Liver (tissue), 9 donors: ENCODE data around the gene DCDC2B. TPM values are rescaled to one million over a fixed set of nuclear protein-coding genes. Genes with fewer than 3 reads are reported as not detected.

ENCODE experiments used
- DNase-seq: peaks from one replicate; pipeline ENCODE4 v3.0.0-alpha.2; 2017; ENCODE audit warnings: low spot score
- H3K27ac ChIP-seq, 2 donors: one replicate each; pipeline ENCODE4 v1.7.0; 2013; ENCODE audit warnings: inconsistent platforms in 2 of 2, low read length in 2 of 2, control low read depth in 1 of 2, low read depth in 1 of 2, mild to moderate bottlenecking in 1 of 2
- H3K27me3 ChIP-seq, 4 donors: one replicate each; pipeline versions ENCODE4 v1.6.1 to v1.7.0; 2013; ENCODE audit warnings: low read length in 3 of 4, inconsistent platforms in 1 of 4, mild to moderate bottlenecking in 1 of 4, moderate library complexity in 1 of 4; ENCODE audit not compliant: control insufficient read depth in 4 of 4, insufficient read depth in 4 of 4
- H3K36me3 ChIP-seq, 4 donors: one replicate each; pipeline versions ENCODE4 v1.6.1 to v1.7.0; 2013; ENCODE audit warnings: low read length in 3 of 4, mild to moderate bottlenecking in 3 of 4, low read depth in 1 of 4, moderate library complexity in 1 of 4; ENCODE audit not compliant: control insufficient read depth in 4 of 4, insufficient read depth in 3 of 4
- H3K4me1 ChIP-seq, 4 donors: one replicate each; pipeline versions ENCODE4 v1.6.1 to v1.7.0; 2013; ENCODE audit warnings: low read length in 3 of 4, mild to moderate bottlenecking in 3 of 4, moderate library complexity in 1 of 4; ENCODE audit not compliant: control insufficient read depth in 4 of 4, insufficient read depth in 4 of 4
- H3K4me3 ChIP-seq, 3 donors: one replicate each; pipeline versions ENCODE4 v1.6.1 to v1.7.0; 2013; ENCODE audit warnings: low read length in 3 of 3, control low read depth in 1 of 3, low read depth in 1 of 3, mild to moderate bottlenecking in 1 of 3
- H3K9ac ChIP-seq, 2 donors: one replicate each; pipeline ENCODE4 v1.7.0; 2013; ENCODE audit warnings: low read length in 2 of 2, mild to moderate bottlenecking in 2 of 2, moderate library complexity in 2 of 2, control low read depth in 1 of 2, low read depth in 1 of 2
- H3K9me3 ChIP-seq, 4 donors: one replicate each; pipeline versions ENCODE4 v1.6.1 to v1.7.0; 2013; ENCODE audit warnings: low read length in 3 of 4; ENCODE audit not compliant: control insufficient read depth in 4 of 4
- EGR1 ChIP-seq, 2 donors: IDR thresholded peaks; 2 replicates each; pipeline ENCODE4 v1.6.1; 2016 to 2018; ENCODE audit warnings: antibody characterized with exemption in 2 of 2, low read depth in 2 of 2
- FOXA2 ChIP-seq: IDR thresholded peaks from 2 replicates; pipeline ENCODE4 v1.6.1; 2016; ENCODE audit warnings: antibody characterized with exemption
- GABPA ChIP-seq, 2 donors: IDR thresholded peaks in 1 of 2; conservative IDR thresholded peaks in 1 of 2; 2 replicates each; pipeline ENCODE4 v1.6.1; 2016; ENCODE audit warnings: antibody characterized with exemption in 2 of 2, mild to moderate bottlenecking in 1 of 2, moderate library complexity in 1 of 2
- HNF4A ChIP-seq, 2 donors: conservative IDR thresholded peaks; 2 replicates each; pipeline ENCODE4 v1.6.1; 2016; ENCODE audit warnings: antibody characterized with exemption in 2 of 2, mild to moderate bottlenecking in 2 of 2
- HNF4G ChIP-seq: IDR thresholded peaks from 2 replicates; pipeline ENCODE4 v1.6.1; 2016; ENCODE audit warnings: antibody characterized with exemption
- JUND ChIP-seq, 2 donors: IDR thresholded peaks; 2 replicates each; pipeline ENCODE4 v1.6.1; 2016; ENCODE audit warnings: antibody characterized with exemption in 2 of 2
- NR2F2 ChIP-seq: IDR thresholded peaks from 2 replicates; pipeline ENCODE4 v1.6.1; 2016; ENCODE audit warnings: antibody characterized with exemption
- RAD21 ChIP-seq, 2 donors: IDR thresholded peaks; 2 replicates each; pipeline ENCODE4 v1.6.1; 2016; ENCODE audit warnings: antibody characterized with exemption in 2 of 2, mild to moderate bottlenecking in 2 of 2
- RXRA ChIP-seq, 2 donors: IDR thresholded peaks; 2 replicates each; pipeline ENCODE4 v1.6.1; 2017 to 2018; ENCODE audit warnings: antibody characterized with exemption in 2 of 2, mild to moderate bottlenecking in 1 of 2
- SP1 ChIP-seq: IDR thresholded peaks from 2 replicates; pipeline ENCODE4 v1.6.1; 2018; ENCODE audit warnings: antibody characterized with exemption, mild to moderate bottlenecking
- TAF1 ChIP-seq: conservative IDR thresholded peaks from 2 replicates; pipeline ENCODE4 v1.6.1; 2016; ENCODE audit warnings: antibody characterized with exemption, mild to moderate bottlenecking
- YY1 ChIP-seq: IDR thresholded peaks from 2 replicates; pipeline ENCODE4 v1.6.1; 2016; ENCODE audit warnings: antibody characterized with exemption, mild to moderate bottlenecking
- WGBS: extraction: QIAGEN DNeasy Blood & Tissue Kit; methylation state at CpG from one replicate; pipeline ENCODE4 v1.1.7; 2013; 5-methylcytosine and 5-hydroxymethylcytosine counted together
- polyA plus RNA-seq, 2 donors: library from polyadenylated mRNA; stranded (reverse) in 1 of 2; unstranded in 1 of 2; fragments of 200-250 nt in 1 of 2; fragments of >200 nt in 1 of 2; fragmentation: Nextera tagmentation in 1 of 2; extraction: Ambion mirVana in 1 of 2; gene quantifications; one replicate each; pipeline versions ENCODE4 v1.2.1 to v1.2.3, GENCODE V29; 2013 to 2015
- total RNA-seq, 2 donors: library from RNA; depleted of rRNA; stranded (reverse); fragments of >200 nt; gene quantifications; one replicate each; pipeline ENCODE4 v1.2.3, GENCODE V29; 2014
- TF ChIP-seq, protein P1 (sequence below): fragments of 150-350 bp; IDR thresholded peaks from 2 replicates; pipeline ENCODE4 v1.5.1; 2017; ENCODE audit warnings: improper control_type of control experiment, low read depth, low read length; ENCODE audit not compliant: missing input control
- TF ChIP-seq, protein P2 (sequence below): IDR thresholded peaks from 2 replicates; pipeline ENCODE4 v1.6.1; 2016; ENCODE audit warnings: antibody characterized with exemption, mild to moderate bottlenecking
- TF ChIP-seq, protein P3 (sequence below): IDR thresholded peaks from 2 replicates; pipeline ENCODE4 v1.6.1; 2016; ENCODE audit warnings: antibody characterized with exemption
- donor health status: healthy.
- donor health status: healthy.
- donor health status: healthy.
- donor health status: healthy.
- donor health status: healthy.

DCDC2B gene
- total and polyA plus RNA-seq, 4 donors: 0.08 TPM; not detected in 3

DNA sequence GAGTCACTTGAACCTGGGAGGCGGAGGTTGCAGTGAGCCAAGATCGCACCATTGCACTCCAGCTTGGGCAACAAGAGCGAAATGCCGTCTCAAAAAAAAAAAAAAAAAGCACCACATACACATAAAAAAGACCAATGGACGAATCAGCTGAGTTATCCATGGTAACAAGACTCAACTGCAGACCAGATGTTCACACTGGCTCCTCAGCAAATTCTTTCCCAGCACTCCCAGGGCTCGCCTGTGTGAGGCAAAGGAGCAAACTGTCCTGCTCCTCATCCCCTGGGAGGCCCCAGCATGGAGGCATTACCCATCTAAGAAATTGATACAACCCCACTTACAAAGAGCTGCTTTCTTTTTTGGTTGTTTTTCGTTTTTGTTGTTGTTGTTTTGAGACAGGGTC lies 10.1 kb downstream of the DCDC2B start:
- peaks cover 13 to 22% (median 17%) of the 10 kb centered on the region in 4 donors for H3K4me1 ChIP-seq
- WGBS: 96% methylated on average over 7 of the region's 7 CpGs
- peaks cover 0 to 13% (median 4%) of the 10 kb centered on the region in 4 donors for H3K36me3 ChIP-seq

DNA sequence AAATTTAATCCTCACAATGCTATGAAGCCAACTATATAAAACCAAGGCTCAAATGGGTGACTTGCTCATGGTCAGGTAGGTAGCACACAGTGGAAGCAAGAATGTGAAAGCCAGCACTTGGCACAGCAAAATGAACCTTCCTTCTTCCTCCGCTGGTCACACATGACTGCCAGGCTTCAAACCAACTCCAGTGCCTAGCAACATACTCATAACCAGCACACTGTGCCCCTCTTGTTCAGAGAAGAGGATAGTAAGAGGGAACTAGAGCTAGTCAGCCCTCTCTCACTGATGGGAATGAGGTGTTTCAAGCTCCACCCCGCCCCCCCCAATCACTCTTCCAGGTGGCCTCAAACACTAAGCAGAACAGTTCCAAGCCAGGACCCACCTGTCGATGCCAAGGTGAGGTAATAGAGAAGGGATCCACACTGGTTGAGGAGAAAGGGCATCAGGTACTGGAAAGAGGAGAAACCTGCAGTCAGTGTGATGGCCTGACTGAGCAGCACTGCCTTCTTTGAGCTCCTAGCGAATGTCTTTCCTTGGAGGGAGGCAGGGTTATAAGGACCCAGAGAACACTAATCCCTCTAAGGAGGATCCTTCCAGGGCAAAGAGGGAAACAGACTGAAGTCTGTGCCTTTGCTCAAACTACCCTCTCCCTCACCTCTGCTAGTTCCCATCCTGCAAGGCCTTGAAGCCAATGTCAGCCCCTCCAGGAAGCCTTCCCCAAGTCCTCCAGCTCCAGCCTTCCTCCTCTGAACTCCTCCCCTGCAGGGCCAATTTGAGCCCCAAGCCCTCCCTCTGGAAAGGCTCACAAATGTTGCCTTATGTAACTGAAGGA lies 12.1 kb downstream of the DCDC2B start:
- no peak overlapping the region for H3K27ac ChIP-seq
- peaks cover 13 to 26% (median 23%) of the 10 kb centered on the region in 4 donors for H3K4me1 ChIP-seq
- no peak for DNase-seq
- H3K36me3 ChIP-seq: peaks cover under 1 to 14% (median 5%) of the 10 kb centered on the region in 4 donors
- H3K27me3 ChIP-seq: no peaks in the 10 kb centered on the region
- H3K9ac ChIP-seq: peak overlapping the region; percentile 69 to 70
- TF ChIP-seq RAD21 (IDR thresholded peaks at IDR 0.05) (no peak), YY1 (no peak), RXRA (IDR thresholded peaks at IDR 0.05) (no peak), SP1 (no peak), HNF4A (conservative IDR thresholded peaks at IDR 0.05) (no peak), GABPA (IDR thresholded peaks at IDR 0.05 in 1 of 2, conservative IDR thresholded peaks at IDR 0.05 in 1 of 2) (no peak)
- TF ChIP-seq, protein P1, sequence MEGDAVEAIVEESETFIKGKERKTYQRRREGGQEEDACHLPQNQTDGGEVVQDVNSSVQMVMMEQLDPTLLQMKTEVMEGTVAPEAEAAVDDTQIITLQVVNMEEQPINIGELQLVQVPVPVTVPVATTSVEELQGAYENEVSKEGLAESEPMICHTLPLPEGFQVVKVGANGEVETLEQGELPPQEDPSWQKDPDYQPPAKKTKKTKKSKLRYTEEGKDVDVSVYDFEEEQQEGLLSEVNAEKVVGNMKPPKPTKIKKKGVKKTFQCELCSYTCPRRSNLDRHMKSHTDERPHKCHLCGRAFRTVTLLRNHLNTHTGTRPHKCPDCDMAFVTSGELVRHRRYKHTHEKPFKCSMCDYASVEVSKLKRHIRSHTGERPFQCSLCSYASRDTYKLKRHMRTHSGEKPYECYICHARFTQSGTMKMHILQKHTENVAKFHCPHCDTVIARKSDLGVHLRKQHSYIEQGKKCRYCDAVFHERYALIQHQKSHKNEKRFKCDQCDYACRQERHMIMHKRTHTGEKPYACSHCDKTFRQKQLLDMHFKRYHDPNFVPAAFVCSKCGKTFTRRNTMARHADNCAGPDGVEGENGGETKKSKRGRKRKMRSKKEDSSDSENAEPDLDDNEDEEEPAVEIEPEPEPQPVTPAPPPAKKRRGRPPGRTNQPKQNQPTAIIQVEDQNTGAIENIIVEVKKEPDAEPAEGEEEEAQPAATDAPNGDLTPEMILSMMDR: no peak
- H3K4me3 ChIP-seq: peak overlapping the region; percentile 85 to 94 (median 92)
- WGBS: 94% methylated on average over 4 of the region's 4 CpGs
- no peaks in the 10 kb centered on the region for H3K9me3 ChIP-seq

More for the DNA sequence above, 10.1 kb downstream of the DCDC2B start:
- no peak overlapping the region for H3K4me3 ChIP-seq
- no peak overlapping the region for H3K9ac ChIP-seq
- TF ChIP-seq JUND (IDR thresholded peaks at IDR 0.05) (no peak), HNF4G (no peak), RAD21 (IDR thresholded peaks at IDR 0.05) (no peak), EGR1 (IDR thresholded peaks at IDR 0.05; ENCODE audit: low read depth in 2 of 2) (no peak), TAF1 (no peak), FOXA2 (no peak), NR2F2 (no peak), GABPA (IDR thresholded peaks at IDR 0.05 in 1 of 2, conservative IDR thresholded peaks at IDR 0.05 in 1 of 2) (no peak), RXRA (IDR thresholded peaks at IDR 0.05) (no peak)
- TF ChIP-seq, protein P2, sequence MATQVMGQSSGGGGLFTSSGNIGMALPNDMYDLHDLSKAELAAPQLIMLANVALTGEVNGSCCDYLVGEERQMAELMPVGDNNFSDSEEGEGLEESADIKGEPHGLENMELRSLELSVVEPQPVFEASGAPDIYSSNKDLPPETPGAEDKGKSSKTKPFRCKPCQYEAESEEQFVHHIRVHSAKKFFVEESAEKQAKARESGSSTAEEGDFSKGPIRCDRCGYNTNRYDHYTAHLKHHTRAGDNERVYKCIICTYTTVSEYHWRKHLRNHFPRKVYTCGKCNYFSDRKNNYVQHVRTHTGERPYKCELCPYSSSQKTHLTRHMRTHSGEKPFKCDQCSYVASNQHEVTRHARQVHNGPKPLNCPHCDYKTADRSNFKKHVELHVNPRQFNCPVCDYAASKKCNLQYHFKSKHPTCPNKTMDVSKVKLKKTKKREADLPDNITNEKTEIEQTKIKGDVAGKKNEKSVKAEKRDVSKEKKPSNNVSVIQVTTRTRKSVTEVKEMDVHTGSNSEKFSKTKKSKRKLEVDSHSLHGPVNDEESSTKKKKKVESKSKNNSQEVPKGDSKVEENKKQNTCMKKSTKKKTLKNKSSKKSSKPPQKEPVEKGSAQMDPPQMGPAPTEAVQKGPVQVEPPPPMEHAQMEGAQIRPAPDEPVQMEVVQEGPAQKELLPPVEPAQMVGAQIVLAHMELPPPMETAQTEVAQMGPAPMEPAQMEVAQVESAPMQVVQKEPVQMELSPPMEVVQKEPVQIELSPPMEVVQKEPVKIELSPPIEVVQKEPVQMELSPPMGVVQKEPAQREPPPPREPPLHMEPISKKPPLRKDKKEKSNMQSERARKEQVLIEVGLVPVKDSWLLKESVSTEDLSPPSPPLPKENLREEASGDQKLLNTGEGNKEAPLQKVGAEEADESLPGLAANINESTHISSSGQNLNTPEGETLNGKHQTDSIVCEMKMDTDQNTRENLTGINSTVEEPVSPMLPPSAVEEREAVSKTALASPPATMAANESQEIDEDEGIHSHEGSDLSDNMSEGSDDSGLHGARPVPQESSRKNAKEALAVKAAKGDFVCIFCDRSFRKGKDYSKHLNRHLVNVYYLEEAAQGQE: no peak
- TF ChIP-seq, protein P1: no peak
- TF ChIP-seq, protein P3, sequence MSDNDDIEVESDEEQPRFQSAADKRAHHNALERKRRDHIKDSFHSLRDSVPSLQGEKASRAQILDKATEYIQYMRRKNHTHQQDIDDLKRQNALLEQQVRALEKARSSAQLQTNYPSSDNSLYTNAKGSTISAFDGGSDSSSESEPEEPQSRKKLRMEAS: no peak
- H3K27me3 ChIP-seq: no peaks in the 10 kb centered on the region
- DNase-seq: no peak
- no peaks in the 10 kb centered on the region for H3K9me3 ChIP-seq
- no peak overlapping the region for H3K27ac ChIP-seq
